ENCODE results near the gene TBC1D10B. TPM values are rescaled to one million over a fixed set of nuclear protein-coding genes. Genes with fewer than 3 reads are reported as not detected.

The TBC1D10B gene
- total and polyA plus RNA-seq, 2 of the 8 experiments (the other 6 are each of a cell fraction or from before 2014, with no cell fraction given): 15.4 to 28.6 TPM

DNA sequence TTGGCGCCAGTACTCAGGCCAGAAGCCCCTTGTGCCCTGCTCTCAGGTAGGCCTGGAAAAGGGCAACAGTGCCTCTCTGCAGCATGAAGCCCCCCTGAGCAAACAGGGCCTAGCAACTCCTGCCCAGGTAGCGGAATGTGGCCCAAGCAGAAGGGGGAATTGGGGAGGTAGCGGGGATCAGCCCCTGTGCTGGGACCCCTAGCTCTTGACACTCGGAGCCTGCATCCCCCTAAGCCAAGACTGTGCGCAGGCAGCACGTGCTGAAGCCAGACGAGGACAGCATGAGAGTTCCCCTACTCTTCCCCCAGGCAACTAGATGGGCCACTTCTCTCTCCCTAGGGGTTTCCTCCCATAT lies 14.4 kb downstream of the TBC1D10B start:
- Histone ChIP-seq H3K79me1 (ENCODE audit: low read depth, low read length) (no peaks in the 10 kb centered on the region; the same call in 1 of the 2 replicates), H3K27me3 (replicated peaks in 1 of 4; ENCODE audit: control insufficient read depth in 3 of 4, extremely low read depth in 1 of 4, insufficient read depth in 3 of 4, low read length in 3 of 4) (no peaks in the 10 kb centered on the region), H2BK5ac (ENCODE audit: low read depth, low read length) (peak overlapping the region; percentile 96), H3K23me2 (ENCODE audit: low read depth, low read length) (peaks cover 11% of the 10 kb centered on the region), H4K8ac (ENCODE audit: extremely low read depth, insufficient read depth, low read length) (peak overlapping the region; percentile 72), H3K79me2 (ENCODE audit: control insufficient read depth in 1 of 2, insufficient read depth in 2 of 2, low read length in 2 of 2) (peaks cover 0 to 14% of the 10 kb centered on the region in 2 experiments; a peak in 2 of 4 replicates), H3K56ac (replicated peaks; ENCODE audit: insufficient read length, low read depth, low read length) (no peak overlapping the region), H2BK120ac (replicated peaks; ENCODE audit: low read depth, low read length) (no peak overlapping the region), H3K4me2 (ENCODE audit: insufficient read depth in 1 of 2, low read depth in 2 of 2, low read length in 2 of 2) (peak overlapping the region; percentile 61 to 88), H2AFZ (ENCODE audit: low read length) (no peak overlapping the region), H3K4me3 (ENCODE audit: extremely low read depth in 1 of 4, insufficient read depth in 2 of 4, low read depth in 3 of 4, low read length in 4 of 4) (peak overlapping the region; percentile 51 to 93 (median 81)), H3K4ac (replicated peaks; ENCODE audit: insufficient read length, low read depth, low read length) (peak overlapping the region; percentile 40), H3K9me3 (ENCODE audit: insufficient read depth in 2 of 2, low read depth in 1 of 2, low read length in 1 of 2) (no peaks in the 10 kb centered on the region), H2BK12ac (ENCODE audit: low read depth, low read length) (peak overlapping the region; percentile 85; the same call in 1 of the 2 replicates), H4K91ac (replicated peaks; ENCODE audit: insufficient read length, low read length) (peak overlapping the region; percentile 92), H3K27ac (ENCODE audit: low read depth, low read length) (peak overlapping the region; percentile 97), H2AK5ac (ENCODE audit: low read depth, low read length) (peak overlapping the region; percentile 17; the same call in 1 of the 2 replicates), H3K36me3 (ENCODE audit: control insufficient read depth in 2 of 4, insufficient read depth in 4 of 4, low read length in 3 of 4) (peaks cover 12 to 28% (median 23%) of the 10 kb centered on the region in 4 experiments), H2BK20ac (ENCODE audit: low read length) (no peak overlapping the region), H3K4me1 (replicated peaks in 1 of 4; ENCODE audit: control insufficient read depth in 3 of 4, insufficient read depth in 4 of 4, low read length in 3 of 4) (peaks cover 0 to 12% (median 6%) of the 10 kb centered on the region in 4 experiments; a peak in 5 of 7 replicates), H4K20me1 (replicated peaks in 1 of 2; ENCODE audit: control insufficient read depth in 1 of 2, insufficient read depth in 2 of 2, low read length in 2 of 2) (peaks cover 0 to 12% of the 10 kb centered on the region in 2 experiments), H3K23ac (ENCODE audit: insufficient read length) (no peak overlapping the region), H2BK15ac (ENCODE audit: low read length) (peak overlapping the region; percentile 61; the same call in 1 of the 2 replicates), H3K18ac (ENCODE audit: extremely low read depth, low read length) (peak overlapping the region; percentile 93), H3K9ac (replicated peaks in 1 of 4; ENCODE audit: extremely low read depth in 1 of 4, low read depth in 3 of 4, low read length in 3 of 4) (peak overlapping the region; percentile 88 to 96 (median 90)), H3K14ac (ENCODE audit: insufficient read length) (no peak overlapping the region), H4K5ac (ENCODE audit: insufficient read length, low read depth, low read length) (no peak overlapping the region)
- TF ChIP-seq POLR2A (IDR thresholded peaks at IDR 0.05; ENCODE audit: control extremely low read depth in 1 of 2, low read depth in 2 of 2, low read length in 2 of 2) (no peak; a peak in 1 of 3 replicates), TCF12 (IDR thresholded peaks at IDR 0.05; ENCODE audit: low read depth, low read length) (no peak), CEBPB (IDR thresholded peaks at IDR 0.05; ENCODE audit: low read depth, low read length) (no peak), RXRA (IDR thresholded peaks at IDR 0.05; ENCODE audit: insufficient read depth, low read depth, low read length) (no peak), JUN (IDR thresholded peaks at IDR 0.05; ENCODE audit: low read depth, low read length) (no peak), POLR2AphosphoS5 (IDR thresholded peaks at IDR 0.05; ENCODE audit: low read depth, low read length) (peak; percentile 30; the same call in 1 of the 2 replicates), MAX (IDR thresholded peaks at IDR 0.05) (peak; percentile 96)
- TF ChIP-seq, protein P1, sequence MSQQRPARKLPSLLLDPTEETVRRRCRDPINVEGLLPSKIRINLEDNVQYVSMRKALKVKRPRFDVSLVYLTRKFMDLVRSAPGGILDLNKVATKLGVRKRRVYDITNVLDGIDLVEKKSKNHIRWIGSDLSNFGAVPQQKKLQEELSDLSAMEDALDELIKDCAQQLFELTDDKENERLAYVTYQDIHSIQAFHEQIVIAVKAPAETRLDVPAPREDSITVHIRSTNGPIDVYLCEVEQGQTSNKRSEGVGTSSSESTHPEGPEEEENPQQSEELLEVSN (IDR thresholded peaks at IDR 0.05): peak; percentile 91
- ChIA-PET POLR2A (ENCODE audit: partially characterized antibody) (interaction anchor here (0.7 to 7.9 kb wide), 16 partner anchors 9 to 343 kb away, joined by 3 to 79 read pairs (median 8); partner anchors contain the start of genes SRCAP, TBC1D10B, ZNF48 and ZNF747), CTCF (ENCODE audit: partially characterized antibody) (interaction anchor here (1.1 to 3.5 kb wide), 7 partner anchors 9 to 54 kb away, joined by 3 to 12 read pairs (median 4); partner anchors contain the start of genes SEPTIN1 and TBC1D10B)
- 70% methylated on average over 7 of the region's 7 CpGs; no CpG with 5 or more reads in 1 of the 2 experiments for WGBS, 2 experiments (ENCODE audit: extremely low coverage in 1 of 2, insufficient coverage in 1 of 2, insufficient read length in 1 of 2, insufficient replicate concordance in 2 of 2, low coverage in 1 of 2, low lambda C conversion rate in 2 of 2, missing lambda C conversion rate in 1 of 2)
- DNase-seq (ENCODE audit: low read depth in 1 of 2, low spot score in 2 of 2) (no peak), FAIRE-seq (no peak)
